GM19328 (cell line): ENCODE results near the gene TMEM147.

Source experiments
- ATAC-seq: cut with Tn5 transposase; IDR thresholded peaks from one replicate; pipeline ENCODE4 v1.9.1; 2021; ENCODE audit warnings: mild to moderate bottlenecking, moderate library complexity; ENCODE audit not compliant: unreplicated experiment

Gene TMEM147

GRCh38 chr19:35518313-35518712 is 27.1 kb upstream of the TMEM147 start:
- no peak for ATAC-seq

- no peak for ATAC-seq
Measured at GRCh38 chr19:35519291-35519690, 26.1 kb upstream of the TMEM147 start.

GRCh38 chr19:35521124-35521743 is 24.2 kb upstream of the TMEM147 start:
- ATAC-seq: no peak

GRCh38 chr19:35522745-35523327 is 22.6 kb upstream of the TMEM147 start:
- ATAC-seq: no peak

GRCh38 chr19:35524181-35524837 is 21.1 kb upstream of the TMEM147 start:
- ATAC-seq: no peak

GRCh38 chr19:35525873-35526272 is 19.6 kb upstream of the TMEM147 start:
- ATAC-seq: no peak

GRCh38 chr19:35528218-35529038 is 17.0 kb upstream of the TMEM147 start, which contains the start of gene SBSN:
Gene SBSN, minus strand, starts transcription at chr19:35528311. Its CDS starts 30 bp downstream, at chr19:35528281.
- no peak for ATAC-seq

GRCh38 chr19:35529241-35530218 is 15.9 kb upstream of the TMEM147 start:
- ATAC-seq: no peak

GRCh38 chr19:35531291-35531690 is 14.1 kb upstream of the TMEM147 start:
- ATAC-seq: no peak

GRCh38 chr19:35533201-35533821 is 12.1 kb upstream of the TMEM147 start, which contains the start of gene GAPDHS:
Gene GAPDHS, plus strand, starts transcription at chr19:35533456. Its CDS starts 72 bp downstream, at chr19:35533528.
- no peak for ATAC-seq

GRCh38 chr19:35533822-35534392 is 11.5 kb upstream of the TMEM147 start:
- no peak for ATAC-seq

- ATAC-seq: no peak
Measured at GRCh38 chr19:35534803-35535480, 10.5 kb upstream of the TMEM147 start.

- no peak for ATAC-seq
Measured at GRCh38 chr19:35539314-35539713, 6.1 kb upstream of the TMEM147 start.

- ATAC-seq: no peak
Measured at GRCh38 chr19:35539850-35540249, 5.6 kb upstream of the TMEM147 start.

GRCh38 chr19:35540356-35540927 is 5.0 kb upstream of the TMEM147 start:
- ATAC-seq: no peak

GRCh38 chr19:35542209-35542608 is 3.2 kb upstream of the TMEM147 start:
- no peak for ATAC-seq

GRCh38 chr19:35543280-35544109 is 1.9 kb upstream of the TMEM147 start:
- no peak for ATAC-seq
